Measurements from ENCODE around the gene TOGARAM2.
"Not testable (repeated sequence)": the region's sequence is repeated elsewhere in the genome, so short reads cannot be mapped to it uniquely, and the experiment has no call there.

Gene TOGARAM2

GRCh38 chr2:28975671-28976070, 5.4 kb upstream of the TOGARAM2 start:
- in situ Hi-C loops (cut with MboI; ENCODE audit: low sequenced_read_pairs), result no loop called here

DNA sequence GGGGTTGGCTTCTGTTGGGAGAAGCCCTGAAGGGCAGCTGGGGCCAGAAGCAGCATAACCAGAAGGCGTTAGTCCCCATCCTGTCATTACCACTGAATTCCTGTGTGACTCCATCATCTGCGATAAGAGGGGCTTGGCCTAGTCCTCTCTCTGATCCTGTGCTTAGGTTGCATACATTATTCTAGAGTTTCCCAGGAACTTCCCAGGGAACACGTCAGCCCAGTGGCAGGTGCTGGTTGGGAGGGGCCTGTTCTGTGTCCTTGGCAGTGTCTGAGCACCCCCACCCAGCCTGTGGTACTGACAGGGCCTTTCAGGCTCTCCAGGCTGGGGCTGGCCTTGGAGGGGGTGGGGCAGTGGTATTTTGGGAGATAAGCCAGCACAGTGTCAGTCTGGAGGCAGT, 4.5 kb upstream of the TOGARAM2 start:
- in situ Hi-C loops (cut with MboI; ENCODE audit: low sequenced_read_pairs), result no loop called here

DNA sequence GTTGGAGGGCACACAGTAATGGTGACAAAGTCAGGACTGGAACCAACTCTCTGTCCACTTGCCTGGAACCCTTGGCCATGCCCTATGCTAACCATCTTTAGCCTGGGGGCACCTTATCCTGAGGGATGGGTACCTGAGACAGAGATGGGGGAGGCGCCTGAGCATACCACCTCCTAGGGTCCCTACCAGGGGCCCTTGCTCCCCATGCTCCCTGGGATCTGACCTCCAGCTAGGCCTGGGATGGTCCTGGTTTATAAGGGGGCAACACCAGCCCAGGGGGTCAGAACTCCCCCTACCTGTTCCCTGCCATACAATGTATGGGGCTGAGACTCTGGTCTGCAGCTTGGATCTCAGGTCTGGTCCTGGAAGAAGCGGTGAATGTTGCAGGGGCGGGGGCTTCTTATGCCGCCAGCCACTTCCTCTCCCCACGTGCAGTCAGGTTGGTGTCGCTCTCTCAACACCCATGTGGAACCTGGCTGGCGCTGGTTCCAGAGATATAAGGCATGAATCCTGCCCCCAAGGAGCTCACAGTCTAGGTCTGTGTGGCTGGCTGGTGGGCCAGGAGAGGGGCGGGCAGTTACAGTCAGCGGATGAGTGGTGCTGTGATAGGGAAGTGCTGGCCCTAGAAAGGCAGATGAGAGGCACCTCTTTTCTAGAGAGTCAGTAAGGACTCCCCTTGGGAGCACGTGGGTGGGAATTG, 3.8 kb upstream of the TOGARAM2 start:
- in situ Hi-C loops (cut with MboI; ENCODE audit: low sequenced_read_pairs), result no loop called here

GRCh38 chr2:28978001-28978400, 3.1 kb upstream of the TOGARAM2 start:
- in situ Hi-C loops (cut with MboI; ENCODE audit: low sequenced_read_pairs), result not testable (repeated sequence)

DNA sequence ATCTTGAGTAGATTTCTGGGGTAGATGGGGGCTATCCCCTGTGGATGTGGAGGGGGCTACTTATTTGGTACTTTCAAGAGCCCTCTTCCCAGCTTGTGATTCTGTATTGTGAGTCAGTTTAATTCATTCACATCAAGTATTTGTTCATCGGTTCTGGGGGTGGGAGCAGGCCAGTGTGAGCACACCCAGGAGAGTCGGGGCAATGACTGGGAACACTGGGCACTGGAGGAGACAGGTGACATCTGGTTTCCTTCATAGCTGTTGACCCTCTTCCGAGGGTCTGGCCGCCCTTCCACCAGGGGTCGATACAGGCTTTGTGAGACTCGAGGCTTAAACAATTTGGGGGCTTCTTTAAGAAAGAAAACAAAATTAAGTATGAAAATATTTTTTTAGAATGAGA, 2.5 kb upstream of the TOGARAM2 start:
- in situ Hi-C loops (cut with MboI; ENCODE audit: low sequenced_read_pairs), result no loop called here

DNA sequence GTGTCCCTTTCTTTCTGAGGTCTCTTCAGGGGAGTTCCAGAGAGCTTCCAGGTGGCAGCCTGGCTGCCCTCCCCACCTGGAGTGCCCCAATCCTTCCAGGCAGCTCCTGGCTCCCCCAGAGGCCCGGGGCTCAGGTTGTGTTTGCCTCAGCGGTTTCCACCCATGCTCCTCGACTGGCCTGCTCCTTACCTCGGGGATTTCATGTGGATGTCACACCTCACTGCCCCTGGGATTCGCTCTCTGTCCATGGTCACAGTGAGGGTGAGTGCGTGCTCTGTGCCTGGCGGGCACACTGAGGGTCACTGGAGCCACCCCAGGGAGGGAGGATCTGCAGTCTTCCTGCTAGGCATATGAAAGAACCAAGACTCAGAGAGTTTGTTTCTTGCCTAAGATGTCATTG, 2.1 kb upstream of the TOGARAM2 start:
- in situ Hi-C loops (cut with MboI; ENCODE audit: low sequenced_read_pairs), result no loop called here

DNA sequence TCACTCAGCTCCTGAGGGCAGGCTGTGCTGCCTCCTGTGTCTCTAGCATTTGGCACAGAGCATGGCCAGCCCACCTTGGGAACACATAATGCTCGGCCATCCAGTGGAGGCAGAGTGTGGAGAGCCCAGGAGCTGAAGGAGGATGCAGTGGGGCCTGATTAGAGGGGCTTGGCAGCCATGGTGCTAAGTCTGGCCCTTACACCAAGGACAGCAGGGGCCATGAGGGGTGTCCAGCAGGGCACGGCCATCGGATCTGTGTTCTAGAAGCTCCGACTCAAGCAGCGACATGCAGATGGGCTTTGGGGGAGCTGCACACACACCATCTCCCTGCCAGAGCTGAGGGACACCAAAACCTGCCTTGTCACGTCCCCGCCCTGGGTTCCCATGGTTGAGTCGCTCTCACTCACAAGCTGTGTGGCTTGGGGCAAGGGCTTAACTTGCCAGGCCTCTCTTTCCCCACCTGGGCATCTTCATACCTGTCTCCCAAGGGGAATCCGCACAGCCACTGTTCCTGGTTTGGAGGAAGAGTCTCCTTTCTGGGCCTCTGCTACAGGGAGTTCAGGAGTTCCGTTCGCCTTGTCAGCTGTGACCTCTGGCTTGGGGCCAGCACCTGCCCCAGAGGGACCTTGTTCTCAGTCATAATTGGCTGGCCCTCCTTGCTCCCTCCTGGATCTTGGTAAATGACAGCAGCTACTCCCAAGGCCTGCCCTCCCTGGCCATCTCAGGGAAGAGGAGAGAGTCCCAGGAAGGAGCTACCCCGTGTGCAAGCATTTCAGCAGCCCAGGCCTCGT, 1.3 kb upstream of the TOGARAM2 start:
- in situ Hi-C loops (cut with MboI; ENCODE audit: low sequenced_read_pairs), result no loop called here

DNA sequence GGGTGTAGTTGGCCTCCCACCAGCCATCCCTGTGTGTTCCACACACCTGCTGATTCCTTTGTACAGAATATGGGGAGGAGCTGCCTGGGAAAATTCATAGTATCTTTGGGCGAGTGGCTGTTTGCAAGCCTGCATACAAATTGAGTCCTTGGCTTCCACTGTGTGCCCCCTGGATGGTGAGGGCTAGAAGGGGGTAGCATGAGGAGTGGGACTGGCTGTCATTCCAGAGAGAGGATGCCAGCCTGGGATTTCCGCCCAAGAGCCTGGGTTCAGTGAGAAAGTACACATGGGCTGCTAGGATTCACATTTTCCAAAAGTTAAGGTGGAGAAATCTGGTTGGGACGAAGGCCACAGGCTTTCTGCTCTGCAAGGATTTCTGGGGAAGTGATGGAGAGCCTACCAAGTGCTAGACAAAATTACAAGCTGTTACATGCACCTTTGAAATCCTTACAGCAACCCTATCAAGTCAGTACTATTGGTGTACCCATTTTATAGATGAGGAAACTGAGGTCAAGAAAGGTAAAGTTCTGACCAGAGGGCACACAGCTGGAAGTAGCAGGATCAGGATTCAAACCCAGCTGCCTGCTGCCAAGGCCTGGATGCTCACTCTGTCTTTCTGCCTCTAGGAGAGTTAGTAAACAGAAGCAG, 606 bp upstream of the TOGARAM2 start:
- in situ Hi-C loops (cut with MboI; ENCODE audit: low sequenced_read_pairs), result no loop called here

DNA sequence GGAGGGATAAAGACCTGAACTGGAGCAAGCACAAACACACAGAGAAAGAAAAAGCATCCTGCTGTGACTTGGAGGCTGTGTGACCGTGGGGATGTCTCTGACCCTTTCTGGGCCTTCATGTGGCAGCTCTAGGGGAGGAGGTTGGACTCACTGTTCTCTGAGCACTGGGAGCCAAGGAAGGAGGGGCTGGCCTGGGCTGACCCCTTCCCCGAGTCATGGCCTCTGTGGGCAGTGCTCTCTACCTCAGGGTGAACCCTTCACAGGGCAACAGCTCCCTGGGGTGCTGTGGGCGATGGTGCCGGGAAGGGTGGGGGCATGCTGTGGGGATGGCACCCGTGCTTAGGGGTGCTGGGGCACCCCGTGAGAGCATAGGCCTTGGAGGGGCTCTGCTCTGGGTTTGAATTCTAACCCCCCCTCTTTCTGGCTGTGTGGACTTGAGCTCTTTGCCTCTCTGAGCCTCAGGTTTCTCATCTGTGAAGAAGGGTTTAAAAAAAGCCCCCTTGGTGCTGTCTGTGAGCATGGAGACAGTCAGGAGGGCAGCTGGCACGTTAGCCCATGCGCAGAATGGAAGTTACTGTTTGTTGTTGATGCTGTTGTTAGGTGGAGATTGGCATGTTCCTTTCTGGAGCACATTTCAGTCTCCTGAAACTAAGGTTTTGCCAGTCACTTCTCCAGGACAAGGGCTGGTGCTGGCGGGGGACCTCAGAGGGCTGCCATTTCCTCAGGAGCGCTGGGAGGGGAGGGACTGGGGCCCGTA, 700 bp downstream of the TOGARAM2 start:
- in situ Hi-C loops (cut with MboI; ENCODE audit: low sequenced_read_pairs), result no loop called here

- in situ Hi-C loops (cut with MboI; ENCODE audit: low sequenced_read_pairs), result no loop called here
These were observed 1.4 kb downstream of the TOGARAM2 start for GRCh38 chr2:28982381-28982950.

GRCh38 chr2:28986429-28986828, 5.3 kb downstream of the TOGARAM2 start:
- in situ Hi-C loops (cut with MboI; ENCODE audit: low sequenced_read_pairs), result no loop called here

- in situ Hi-C loops (cut with MboI; ENCODE audit: low sequenced_read_pairs), result no loop called here
These were observed 8.9 kb downstream of the TOGARAM2 start for GRCh38 chr2:28989973-28990372.

GRCh38 chr2:28990445-28990844, 9.3 kb downstream of the TOGARAM2 start:
- in situ Hi-C loops (cut with MboI; ENCODE audit: low sequenced_read_pairs), result no loop called here

DNA sequence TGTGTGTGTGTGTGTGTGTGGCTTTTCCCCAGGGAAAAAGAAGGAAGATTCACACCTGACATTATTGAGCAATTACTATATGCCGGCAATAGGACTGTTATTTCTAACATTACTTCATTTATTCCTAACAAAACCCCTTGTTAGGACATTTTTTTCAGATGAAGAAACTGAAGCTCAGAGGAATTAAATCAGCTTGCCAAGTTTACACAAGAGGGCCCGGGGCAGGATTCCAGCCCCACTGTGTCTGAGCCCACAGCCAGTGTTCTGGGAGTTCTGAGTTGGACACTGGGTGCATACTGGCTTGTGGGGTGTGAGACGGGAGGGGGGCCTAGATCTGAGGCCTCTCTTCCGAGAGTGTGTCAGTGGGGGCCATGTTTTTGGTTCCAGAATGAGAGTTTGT, 9.9 kb downstream of the TOGARAM2 start:
- in situ Hi-C loops (cut with MboI; ENCODE audit: low sequenced_read_pairs), result no loop called here

DNA sequence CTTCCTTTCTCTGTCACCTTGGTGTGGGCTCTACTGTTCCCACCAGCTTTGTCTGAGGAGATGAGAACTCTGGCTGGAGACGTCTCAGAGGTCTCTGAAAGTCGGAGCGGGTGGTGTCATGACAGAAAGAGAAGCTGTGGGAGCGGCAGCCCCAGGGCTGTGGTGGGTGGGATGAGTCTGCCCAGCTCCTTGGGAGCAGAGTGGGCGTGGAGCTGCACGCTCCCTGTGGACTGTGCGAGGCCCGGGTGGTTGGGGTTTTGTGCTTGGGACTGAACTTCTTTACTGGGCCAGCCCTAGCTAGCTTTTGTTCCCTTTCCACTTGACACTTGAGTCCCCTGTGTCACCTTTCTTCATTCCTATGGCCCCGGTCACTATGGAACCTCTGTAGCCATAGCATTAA, 10.4 kb downstream of the TOGARAM2 start:
- in situ Hi-C loops (cut with MboI; ENCODE audit: low sequenced_read_pairs), result no loop called here

- in situ Hi-C loops (cut with MboI; ENCODE audit: low sequenced_read_pairs), result no loop called here
These were observed 12.3 kb downstream of the TOGARAM2 start for GRCh38 chr2:28993206-28993960.

DNA sequence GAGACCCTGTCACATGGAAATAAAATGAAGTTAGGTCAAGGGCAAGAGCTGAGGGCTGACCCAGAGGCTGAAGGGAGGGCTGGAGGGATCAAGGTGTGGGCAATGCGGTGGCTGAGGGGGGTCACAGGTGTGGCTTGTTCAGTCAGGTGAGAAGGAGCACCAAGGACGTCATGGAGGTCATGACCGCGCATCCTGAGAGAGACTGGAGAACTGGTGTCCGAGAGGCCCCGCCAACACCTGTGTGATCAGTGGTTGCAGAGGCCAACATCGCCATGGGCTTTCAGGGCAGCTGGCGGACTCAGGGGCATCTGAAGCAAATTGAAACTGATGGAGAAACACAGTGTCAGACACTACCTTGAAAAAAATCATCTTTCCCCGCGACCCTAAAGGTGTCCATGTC, 13.0 kb downstream of the TOGARAM2 start:
- in situ Hi-C loops (cut with MboI; ENCODE audit: low sequenced_read_pairs), result no loop called here

- in situ Hi-C loops (cut with MboI; ENCODE audit: low sequenced_read_pairs), result no loop called here
These were observed 13.6 kb downstream of the TOGARAM2 start for GRCh38 chr2:28994679-28995078.

DNA sequence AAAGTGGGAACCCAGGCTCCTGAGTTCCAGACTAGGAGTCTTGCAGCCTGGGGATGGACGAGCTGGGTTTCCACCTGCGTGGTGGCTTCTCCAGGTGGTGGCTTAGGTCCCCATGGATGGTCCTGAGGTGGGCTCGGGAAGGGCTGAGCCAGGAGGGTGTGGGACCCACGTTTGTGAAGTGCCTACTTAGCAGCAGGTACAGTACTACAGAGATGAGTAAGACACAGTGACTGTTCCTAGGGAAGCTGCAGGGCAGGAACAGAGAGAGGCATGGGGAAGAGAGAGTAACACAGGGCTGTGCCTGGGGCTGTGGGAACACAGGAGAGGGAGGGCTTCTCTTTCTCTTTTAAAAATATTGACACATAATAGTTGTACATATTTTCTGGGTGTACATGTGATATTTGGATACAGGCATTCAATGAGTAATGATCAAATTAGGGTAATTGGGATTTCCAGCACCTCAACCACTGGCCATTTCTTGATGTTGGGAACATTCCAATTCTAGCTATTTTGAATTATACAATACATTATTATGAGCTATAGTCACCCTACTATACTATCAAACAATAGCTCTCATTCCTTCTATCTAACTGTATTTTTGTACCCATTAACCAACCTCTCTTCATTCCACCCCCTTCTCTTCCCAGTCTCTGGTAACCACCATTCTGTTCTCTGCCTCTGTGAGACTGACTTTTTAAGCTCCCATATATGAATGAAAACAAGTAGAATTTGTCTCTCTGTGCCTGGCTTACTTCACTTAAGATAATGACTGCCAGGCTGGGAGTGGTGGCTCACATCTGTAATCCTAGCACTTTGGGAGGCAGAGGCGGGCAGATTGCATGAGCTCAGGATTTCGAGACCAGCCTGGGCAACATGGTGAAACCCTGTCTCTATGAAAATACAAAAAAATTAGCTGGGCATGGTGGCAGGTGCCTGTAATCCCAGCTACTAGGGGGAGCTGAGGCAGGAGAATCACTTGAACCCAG, 15.0 kb downstream of the TOGARAM2 start:
- in situ Hi-C loops (cut with MboI; ENCODE audit: low sequenced_read_pairs), result no loop called here
